Lower leg skin (tissue), 3 donors: ENCODE results near the gene IDS.
"Not testable (repeated sequence)": the region's sequence is repeated elsewhere in the genome, so short reads cannot be mapped to it uniquely, and the experiment has no call there.

Source experiments
- POLR2A ChIP-seq, 2 donors: fragments of 450-650 bp; IDR thresholded peaks; one replicate each; pipeline ENCODE4 v1.6.1; 2016 to 2017; ENCODE audit warnings: antibody characterized with exemption in 2 of 2, mild to moderate bottlenecking in 1 of 2, moderate library complexity in 1 of 2
- TF ChIP-seq, protein P1 (sequence below), 3 donors: fragments of 450-650 bp; IDR thresholded peaks; one replicate each; pipeline ENCODE4 v1.5.1; 2016; ENCODE audit warnings: antibody characterized with exemption in 3 of 3, mild to moderate bottlenecking in 3 of 3, moderate library complexity in 2 of 3

DNA sequence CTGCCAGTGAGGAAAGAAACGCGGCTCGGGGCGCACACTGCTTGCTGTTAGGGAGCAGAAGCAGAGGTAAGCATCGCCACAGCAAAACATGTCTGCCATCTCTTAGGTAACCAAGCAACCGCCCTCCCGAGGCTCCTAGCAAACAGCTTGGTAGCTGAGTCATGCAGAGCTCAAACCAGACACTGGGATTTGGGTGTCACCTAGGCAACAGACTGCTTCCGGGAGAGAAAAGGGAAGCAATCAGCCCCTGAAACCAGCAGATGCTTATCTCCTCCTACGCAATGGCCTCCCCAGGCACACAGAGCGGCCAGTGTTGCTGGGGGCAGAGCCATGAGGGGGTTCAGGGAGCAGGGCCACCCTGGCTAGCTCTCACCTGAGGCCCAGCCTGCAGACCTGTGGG is 1.7 kb downstream of the IDS start:
- TF ChIP-seq, protein P1, sequence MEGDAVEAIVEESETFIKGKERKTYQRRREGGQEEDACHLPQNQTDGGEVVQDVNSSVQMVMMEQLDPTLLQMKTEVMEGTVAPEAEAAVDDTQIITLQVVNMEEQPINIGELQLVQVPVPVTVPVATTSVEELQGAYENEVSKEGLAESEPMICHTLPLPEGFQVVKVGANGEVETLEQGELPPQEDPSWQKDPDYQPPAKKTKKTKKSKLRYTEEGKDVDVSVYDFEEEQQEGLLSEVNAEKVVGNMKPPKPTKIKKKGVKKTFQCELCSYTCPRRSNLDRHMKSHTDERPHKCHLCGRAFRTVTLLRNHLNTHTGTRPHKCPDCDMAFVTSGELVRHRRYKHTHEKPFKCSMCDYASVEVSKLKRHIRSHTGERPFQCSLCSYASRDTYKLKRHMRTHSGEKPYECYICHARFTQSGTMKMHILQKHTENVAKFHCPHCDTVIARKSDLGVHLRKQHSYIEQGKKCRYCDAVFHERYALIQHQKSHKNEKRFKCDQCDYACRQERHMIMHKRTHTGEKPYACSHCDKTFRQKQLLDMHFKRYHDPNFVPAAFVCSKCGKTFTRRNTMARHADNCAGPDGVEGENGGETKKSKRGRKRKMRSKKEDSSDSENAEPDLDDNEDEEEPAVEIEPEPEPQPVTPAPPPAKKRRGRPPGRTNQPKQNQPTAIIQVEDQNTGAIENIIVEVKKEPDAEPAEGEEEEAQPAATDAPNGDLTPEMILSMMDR (IDR thresholded peaks at IDR 0.05): not testable (repeated sequence)
- not testable (repeated sequence) for TF ChIP-seq POLR2A (IDR thresholded peaks at IDR 0.05)
